ENCODE results near the gene ACTA2.
"Not testable (repeated sequence)": the region's sequence is repeated elsewhere in the genome, so short reads cannot be mapped to it uniquely, and the experiment has no call there.

Gene ACTA2

GRCh38 chr10:88949912-88950837, 2.4 kb downstream of the ACTA2 start:
- no peak for DNase-seq (ENCODE audit: low read depth in 2 of 2)

- DNase-seq (ENCODE audit: low read depth in 2 of 2) = no peak
Observed at GRCh38 chr10:88949051-88949450, 3.5 kb downstream of the ACTA2 start.

GRCh38 chr10:88946965-88947590, 5.5 kb downstream of the ACTA2 start:
- no peak for DNase-seq (ENCODE audit: low read depth in 2 of 2)

DNA sequence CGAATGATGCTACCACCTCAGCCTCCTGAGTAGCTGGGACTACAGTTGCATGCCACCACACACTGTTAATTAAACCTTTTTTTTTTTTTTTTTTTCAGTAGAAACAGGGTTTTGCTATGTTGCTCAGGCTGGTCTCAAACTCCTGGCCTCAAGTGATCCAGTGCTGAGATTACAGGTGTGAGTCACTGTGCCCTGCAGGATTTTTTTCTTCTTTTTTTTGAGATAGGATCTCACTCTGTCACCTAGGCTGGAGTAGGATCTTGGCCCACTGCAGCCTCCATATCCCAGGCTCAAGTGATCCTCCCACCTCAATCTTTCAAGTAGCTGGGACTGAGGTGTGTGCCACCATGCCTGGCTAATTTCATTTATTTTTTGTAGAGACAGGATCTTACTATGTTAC, 6.4 kb downstream of the ACTA2 start:
- DNase-seq (ENCODE audit: low read depth in 2 of 2) = no peak

DNA sequence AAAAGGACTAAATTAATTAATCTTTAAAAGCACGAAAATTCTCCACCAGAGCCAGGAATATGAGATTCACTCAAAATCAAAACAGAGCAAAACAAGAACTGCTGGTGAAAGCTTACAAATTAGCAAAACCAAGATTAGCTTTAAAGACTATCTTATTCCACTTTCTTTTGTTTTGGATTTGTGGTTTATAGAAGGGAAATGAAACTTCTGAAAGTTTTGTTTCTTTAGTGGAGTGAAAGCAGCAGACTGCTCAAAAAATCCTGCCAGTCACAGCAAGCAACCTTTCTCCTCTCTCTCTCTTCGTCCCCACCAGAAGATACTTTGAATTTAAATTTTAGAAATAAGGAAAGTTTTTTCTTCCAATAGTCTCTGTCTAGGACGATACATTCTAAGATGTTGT, 7.8 kb downstream of the ACTA2 start:
- no peak for DNase-seq (ENCODE audit: low read depth in 2 of 2)

DNA sequence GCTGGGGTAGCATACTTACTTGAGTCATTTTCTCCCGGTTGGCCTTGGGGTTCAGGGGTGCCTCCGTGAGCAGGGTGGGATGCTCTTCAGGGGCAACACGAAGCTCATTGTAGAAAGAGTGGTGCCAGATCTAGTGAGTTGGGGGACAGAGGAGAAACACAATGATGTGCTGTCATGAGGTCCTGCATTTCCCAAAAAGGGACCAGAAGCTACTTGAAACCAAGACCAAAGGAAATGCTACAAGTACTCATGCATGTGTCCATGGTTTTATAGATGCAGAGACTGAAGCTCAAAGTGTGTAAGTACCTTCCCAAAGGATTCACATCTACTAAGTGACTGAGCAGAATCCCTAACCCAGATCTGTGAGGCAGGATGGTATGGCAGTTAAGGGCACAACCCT, 8.8 kb downstream of the ACTA2 start:
- DNase-seq (ENCODE audit: low read depth in 2 of 2) = no peak

DNA sequence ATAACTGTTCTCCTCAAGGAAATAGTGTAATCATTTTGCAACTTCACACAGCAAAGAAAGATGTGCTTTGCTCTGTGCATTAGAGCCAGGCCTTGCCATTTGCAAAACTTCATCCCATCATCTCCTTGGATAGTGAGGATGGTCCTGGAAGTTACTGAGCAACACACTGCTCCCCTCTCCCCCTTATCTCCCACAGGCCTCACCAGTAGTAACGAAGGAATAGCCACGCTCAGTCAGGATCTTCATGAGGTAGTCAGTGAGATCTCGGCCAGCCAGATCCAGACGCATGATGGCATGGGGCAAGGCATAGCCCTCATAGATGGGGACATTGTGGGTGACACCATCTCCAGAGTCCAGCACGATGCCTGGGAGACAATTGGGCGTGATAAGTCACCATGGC, 11.5 kb downstream of the ACTA2 start:
- no peak for DNase-seq (ENCODE audit: low read depth in 2 of 2)

DNA sequence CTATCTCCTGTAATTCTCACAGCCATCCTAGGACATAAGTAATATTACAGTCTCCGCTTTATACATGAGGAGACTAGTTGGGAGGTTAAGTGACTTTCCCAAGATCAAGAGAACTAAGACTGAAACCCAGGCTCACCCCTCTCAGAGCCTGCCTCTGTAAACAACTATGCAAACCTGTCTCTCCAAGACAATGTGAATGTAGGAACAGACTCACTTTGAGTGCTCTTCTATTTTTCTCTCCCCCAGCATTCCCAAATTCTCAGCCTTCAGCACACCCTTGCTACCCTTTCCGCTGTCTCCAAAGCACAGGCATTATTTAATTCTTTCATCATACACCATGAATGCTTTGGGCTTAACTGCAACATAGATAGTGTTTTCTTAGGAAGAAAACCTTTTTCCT, 13.6 kb downstream of the ACTA2 start:
- DNase-seq (ENCODE audit: low read depth in 2 of 2) = no peak

GRCh38 chr10:88938039-88938438, 14.5 kb downstream of the ACTA2 start:
- DNase-seq (ENCODE audit: low read depth in 2 of 2) = no peak

GRCh38 chr10:88936656-88937055, 15.9 kb downstream of the ACTA2 start:
- no peak for DNase-seq (ENCODE audit: low read depth in 2 of 2)

DNA sequence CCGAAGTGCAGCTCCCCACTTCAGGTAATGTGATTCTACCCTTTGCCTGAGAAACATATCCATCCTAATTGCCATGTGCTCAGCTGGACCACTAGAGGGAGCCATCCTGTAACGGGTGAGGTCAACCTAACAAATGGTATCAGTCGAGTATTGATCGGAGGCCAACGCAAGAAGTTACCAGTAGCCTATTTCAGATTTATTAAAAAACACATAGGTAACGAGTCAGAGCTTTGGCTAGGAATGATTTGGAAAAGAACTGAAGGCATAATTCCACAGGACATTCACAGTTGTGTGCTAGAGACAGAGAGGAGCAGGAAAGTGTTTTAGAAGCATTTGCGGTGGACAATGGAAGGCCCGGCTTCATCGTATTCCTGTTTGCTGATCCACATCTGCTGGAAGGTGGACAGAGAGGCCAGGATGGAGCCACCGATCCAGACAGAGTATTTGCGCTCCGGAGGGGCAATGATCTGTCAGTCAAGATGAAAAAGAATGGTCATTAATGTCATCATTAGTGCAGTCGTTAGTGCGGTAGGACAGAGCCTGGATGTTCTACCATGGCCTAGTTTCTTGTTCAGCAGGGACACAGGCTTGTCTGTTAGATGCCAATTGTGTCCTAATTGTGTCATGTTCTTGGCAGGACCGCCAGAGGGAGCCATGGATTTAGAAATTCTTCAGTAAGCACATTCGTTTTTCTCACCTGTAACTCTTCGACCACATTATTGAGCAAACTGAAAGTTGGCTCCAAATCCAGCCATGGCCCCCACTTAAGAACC, 17.5 kb downstream of the ACTA2 start:
- peak; percentile 56 to 62 for DNase-seq (ENCODE audit: low read depth in 2 of 2)

DNA sequence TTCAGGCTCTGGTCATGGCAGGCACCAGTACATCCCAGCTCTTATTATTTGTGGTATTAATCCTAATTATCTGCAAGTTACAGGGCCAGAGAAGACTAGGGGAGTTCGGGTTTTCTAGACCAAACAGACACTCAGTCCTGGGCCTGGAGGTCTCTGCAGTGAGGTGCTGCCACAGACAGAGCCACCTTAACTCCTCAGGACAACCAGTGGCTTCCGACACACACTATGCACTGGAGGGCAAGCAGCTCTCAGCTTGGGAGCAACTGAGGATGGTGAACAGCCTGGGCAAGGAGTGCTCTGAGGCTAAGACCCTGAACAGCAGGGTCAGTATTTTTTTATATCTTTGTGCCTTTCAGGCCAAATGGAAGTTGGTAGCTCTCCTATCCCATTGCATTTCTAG, 19.0 kb downstream of the ACTA2 start:
- DNase-seq (ENCODE audit: low read depth in 2 of 2) = no peak

DNA sequence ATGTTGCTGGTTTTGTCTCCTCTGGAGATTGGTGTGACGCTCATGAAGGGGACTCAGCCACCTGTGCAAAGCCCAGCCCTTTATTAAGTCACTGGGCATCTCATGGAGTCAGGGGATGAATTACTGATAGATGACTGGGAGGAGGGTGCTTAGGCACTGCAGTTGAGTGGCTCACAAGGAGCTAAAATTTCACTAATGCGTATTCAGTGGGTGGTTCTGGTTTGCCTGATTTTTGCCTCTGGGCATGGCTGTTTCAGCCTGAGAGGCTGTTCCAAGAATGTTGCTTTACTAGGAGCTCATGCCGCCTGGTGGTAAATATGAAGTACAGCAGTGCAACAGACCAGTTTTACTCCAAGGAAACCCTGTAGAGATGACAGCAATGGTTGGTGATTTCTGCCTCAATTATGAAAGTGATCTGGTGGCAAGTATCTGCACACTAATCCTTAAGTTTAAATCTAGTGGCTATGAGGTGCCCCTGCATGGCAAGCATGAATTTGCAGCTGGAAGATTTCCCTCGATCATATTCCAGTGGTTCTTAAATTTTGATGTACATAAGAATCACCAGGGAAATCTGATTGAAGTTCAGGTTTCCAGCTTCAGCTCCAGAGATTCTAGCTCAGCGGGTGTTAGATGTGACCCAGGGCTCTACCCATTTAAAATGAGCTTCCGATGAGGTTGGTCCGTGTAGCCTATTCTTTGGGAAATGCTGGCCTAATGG, 19.9 kb downstream of the ACTA2 start:
- peak; percentile 3 to 27 for DNase-seq (ENCODE audit: low read depth in 2 of 2)

- DNase-seq (ENCODE audit: low read depth in 2 of 2) = not testable (repeated sequence)
Observed at GRCh38 chr10:88932029-88932428, 20.5 kb downstream of the ACTA2 start.

GRCh38 chr10:88931548-88931947, 21.0 kb downstream of the ACTA2 start:
- no peak for DNase-seq (ENCODE audit: low read depth in 2 of 2)

DNA sequence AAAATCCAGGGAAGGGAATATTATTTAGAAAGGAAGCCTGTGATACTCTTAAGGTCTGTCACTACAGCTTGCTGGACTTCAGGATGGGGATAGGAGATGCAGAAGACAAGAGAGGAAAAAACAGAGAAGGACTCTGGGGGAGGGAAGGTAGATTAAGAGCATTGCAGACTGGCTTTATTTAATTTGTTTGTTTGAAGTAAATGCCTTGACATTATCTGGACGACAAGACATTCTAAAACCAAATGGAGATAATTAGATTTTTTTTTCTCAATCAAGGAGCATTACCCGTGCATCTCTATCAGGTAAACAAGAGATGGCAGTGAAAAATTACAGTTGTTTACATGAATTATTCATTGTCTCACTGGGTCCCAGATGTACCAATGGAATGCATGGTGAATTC, 24.3 kb downstream of the ACTA2 start:
- no peak for DNase-seq (ENCODE audit: low read depth in 2 of 2)

GRCh38 chr10:88927416-88927690, 25.2 kb downstream of the ACTA2 start:
- no peak for DNase-seq (ENCODE audit: low read depth in 2 of 2)

DNA sequence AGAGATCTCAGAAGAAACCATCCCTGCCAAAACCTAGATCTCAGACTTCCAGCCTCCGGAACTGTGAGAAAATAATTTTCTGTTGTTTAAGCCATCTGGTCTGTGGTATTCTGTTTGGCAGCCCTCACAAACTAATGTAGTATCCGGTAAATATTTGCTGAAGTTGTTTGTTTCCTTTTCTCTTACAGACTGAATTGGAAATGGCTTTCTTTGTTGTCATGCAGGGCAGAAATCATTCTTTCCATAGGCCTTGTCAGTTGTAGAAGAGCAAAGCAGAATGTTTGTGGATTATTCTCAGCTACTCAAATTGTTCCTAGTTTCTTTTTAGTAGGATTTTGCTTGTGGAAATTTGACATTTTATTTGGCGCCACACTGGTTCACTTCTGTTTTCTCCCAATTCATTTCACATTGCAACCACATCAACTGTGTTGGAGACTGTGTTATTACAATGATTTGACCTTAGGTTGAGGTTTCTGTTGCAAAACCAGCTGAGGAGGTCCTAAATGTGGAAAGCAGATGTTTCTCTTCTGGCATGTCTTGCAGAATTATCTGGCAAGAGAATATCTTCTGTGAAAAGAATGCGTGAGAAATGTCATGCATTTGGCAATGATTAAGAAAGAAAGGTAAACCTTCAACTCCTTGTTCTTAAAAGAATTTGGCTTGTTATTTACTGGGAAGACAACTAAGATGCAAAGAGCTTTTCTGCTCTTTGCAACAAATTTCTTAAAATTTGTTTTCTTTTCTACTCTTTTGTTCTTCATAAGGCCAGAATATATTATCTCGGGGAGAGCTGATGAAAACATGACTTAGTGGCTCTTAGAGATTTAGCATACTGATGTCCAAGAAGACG, 25.8 kb downstream of the ACTA2 start:
- no peak for DNase-seq (ENCODE audit: low read depth in 2 of 2)

DNA sequence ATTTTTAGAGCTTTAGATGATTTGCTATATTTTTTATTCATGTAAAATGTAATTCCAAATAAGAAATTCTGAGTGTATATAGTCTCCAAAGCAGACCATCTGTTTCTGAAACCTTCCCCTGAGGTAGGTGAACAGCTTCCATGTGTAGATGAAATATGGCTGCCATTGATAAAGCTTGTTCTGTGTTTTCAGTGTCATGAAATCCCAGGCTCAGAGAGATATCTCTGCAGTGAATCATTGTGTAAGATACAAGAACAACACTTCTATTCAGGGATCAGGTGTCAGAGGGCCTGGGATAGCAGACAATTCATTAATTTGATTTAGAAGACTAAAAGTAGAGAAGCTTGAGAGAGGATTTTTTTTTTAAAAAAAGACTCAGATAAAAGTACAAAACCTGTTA, 29.1 kb downstream of the ACTA2 start:
- DNase-seq (ENCODE audit: low read depth in 2 of 2) = no peak

GRCh38 chr10:88922041-88922440, 30.5 kb downstream of the ACTA2 start:
- DNase-seq (ENCODE audit: low read depth in 2 of 2) = no peak

- DNase-seq (ENCODE audit: low read depth in 2 of 2) = no peak
Observed at GRCh38 chr10:88920986-88921593, 31.5 kb downstream of the ACTA2 start.
